GM18498 (cell line): Measurements from ENCODE around the gene NEDD1.
A peak's percentile ranks its signal among the peaks of the same experiment; 100 is the strongest.

Experiments
- ATAC-seq: cut with Tn5 transposase; IDR thresholded peaks from one replicate; pipeline ENCODE4 v1.9.1; 2021; ENCODE audit warnings: mild to moderate bottlenecking, moderate library complexity; ENCODE audit not compliant: unreplicated experiment

The NEDD1 gene, protein sequence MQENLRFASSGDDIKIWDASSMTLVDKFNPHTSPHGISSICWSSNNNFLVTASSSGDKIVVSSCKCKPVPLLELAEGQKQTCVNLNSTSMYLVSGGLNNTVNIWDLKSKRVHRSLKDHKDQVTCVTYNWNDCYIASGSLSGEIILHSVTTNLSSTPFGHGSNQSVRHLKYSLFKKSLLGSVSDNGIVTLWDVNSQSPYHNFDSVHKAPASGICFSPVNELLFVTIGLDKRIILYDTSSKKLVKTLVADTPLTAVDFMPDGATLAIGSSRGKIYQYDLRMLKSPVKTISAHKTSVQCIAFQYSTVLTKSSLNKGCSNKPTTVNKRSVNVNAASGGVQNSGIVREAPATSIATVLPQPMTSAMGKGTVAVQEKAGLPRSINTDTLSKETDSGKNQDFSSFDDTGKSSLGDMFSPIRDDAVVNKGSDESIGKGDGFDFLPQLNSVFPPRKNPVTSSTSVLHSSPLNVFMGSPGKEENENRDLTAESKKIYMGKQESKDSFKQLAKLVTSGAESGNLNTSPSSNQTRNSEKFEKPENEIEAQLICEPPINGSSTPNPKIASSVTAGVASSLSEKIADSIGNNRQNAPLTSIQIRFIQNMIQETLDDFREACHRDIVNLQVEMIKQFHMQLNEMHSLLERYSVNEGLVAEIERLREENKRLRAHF

GRCh38 chr12:96906849-96907670, at the start of gene NEDD1:
Gene NEDD1, plus strand, starts transcription at chr12:96907257. Its CDS starts 2,503 bp downstream, at chr12:96909760.
- ATAC-seq = peak; percentile 95

- ATAC-seq = no peak
Observed at GRCh38 chr12:96858162-96858561, 48.9 kb upstream of the NEDD1 start.

GRCh38 chr12:96861656-96862055, 45.4 kb upstream of the NEDD1 start:
- ATAC-seq = no peak

GRCh38 chr12:96862326-96862725, 44.7 kb upstream of the NEDD1 start:
- no peak for ATAC-seq

DNA sequence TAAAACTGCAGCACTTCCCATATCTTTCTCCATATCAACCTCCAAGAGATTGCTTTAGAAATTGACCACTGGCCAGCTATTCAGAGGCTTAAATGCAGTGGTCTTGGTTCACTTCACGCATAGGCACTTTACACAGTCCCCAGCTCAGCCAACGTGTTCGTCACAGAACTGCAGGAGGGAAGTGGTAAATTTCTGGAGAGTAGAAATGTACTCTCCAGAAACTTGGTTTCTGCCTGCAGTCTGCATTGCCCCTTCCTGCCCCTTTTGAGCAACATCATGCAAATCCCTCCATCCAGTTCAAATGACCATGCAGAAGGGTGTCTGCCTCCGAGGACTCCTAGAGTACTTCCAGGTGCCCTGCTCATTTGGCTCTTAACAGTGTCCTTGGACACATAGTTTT, 42.7 kb upstream of the NEDD1 start:
- no peak for ATAC-seq

- ATAC-seq = no peak
Observed at GRCh38 chr12:96866801-96867590, 40.1 kb upstream of the NEDD1 start.

DNA sequence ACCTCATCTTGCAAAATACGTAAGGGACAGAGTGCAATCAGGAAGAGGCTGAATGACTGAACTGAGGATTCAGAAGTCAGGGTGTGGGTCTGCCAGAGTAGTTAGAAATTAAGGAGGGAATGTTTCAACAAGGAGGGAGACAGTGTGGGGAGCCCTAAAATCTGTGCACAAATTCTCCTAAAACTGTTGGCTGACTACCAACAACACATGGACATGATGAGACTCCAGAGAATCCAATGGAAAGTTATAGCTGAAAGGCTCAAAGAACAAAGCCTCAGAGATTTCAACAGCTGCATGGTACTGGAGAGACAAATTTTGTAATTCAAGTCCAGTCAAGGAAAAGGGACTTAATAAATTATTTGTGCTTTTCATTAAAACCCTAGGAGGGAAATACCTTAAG, 36.1 kb upstream of the NEDD1 start:
- no peak for ATAC-seq

DNA sequence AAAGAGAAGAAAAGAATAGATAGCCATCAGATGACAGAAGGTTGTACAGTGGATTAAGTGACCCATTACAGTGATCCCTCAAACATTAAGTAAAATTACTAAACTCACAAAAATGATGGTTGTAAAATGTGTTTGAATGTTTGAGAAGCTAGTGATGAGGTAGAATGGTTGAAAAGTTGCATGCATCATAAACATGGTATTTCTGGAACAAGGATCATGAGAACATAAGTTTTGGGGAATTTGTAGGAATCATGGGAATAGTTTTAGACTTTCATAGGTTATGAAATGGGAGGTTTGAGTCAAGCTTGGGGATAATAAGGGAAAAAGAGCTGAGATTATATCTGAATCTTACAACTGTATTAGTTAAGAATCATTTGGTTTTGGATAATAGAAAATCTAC, 34.1 kb upstream of the NEDD1 start:
- ATAC-seq = no peak

- ATAC-seq = no peak
Observed at GRCh38 chr12:96874211-96874610, 32.8 kb upstream of the NEDD1 start.

- ATAC-seq = no peak
Observed at GRCh38 chr12:96876966-96877365, 30.1 kb upstream of the NEDD1 start.

DNA sequence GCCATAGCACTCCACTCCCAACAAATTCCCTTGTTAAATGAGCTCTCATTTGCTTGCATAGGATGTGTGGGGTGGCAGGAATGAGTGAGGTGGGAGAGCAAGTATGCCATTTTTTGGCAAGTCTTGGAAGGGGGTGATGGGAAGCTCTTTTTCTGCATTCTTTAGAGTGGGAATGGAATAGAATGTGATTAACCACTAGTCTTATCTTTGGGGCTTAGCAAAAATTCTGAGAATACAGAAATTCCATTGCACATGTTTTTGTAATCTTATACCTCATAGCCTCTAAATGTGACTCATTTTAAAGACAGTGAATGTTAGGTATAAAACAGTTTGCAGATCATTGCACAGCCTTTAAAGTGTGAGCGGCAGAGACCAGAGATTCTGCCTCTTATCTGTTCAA, 28.4 kb upstream of the NEDD1 start:
- ATAC-seq = no peak

DNA sequence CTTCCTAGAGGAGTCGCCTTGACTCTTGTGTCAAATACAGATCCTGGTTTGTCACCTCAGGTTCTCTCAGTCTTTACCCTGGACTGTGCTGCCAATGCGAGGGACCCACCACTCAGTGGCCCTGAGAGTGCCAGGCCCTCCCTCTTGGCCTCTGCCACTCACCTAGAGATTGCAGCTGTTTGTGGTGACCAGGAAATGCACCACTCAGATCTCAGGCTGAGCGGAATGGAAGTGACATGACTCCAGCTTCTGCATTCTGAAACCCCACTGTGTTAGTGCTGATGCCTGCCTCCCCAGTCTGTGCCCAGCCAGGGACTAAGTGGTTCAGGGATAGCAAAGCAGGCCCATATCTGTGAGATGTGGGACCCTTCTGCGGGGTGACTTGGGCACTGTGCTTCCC, 27.8 kb upstream of the NEDD1 start:
- no peak for ATAC-seq

GRCh38 chr12:96880220-96880619, 26.8 kb upstream of the NEDD1 start:
- ATAC-seq = no peak

GRCh38 chr12:96881608-96882007, 25.4 kb upstream of the NEDD1 start:
- ATAC-seq = no peak

DNA sequence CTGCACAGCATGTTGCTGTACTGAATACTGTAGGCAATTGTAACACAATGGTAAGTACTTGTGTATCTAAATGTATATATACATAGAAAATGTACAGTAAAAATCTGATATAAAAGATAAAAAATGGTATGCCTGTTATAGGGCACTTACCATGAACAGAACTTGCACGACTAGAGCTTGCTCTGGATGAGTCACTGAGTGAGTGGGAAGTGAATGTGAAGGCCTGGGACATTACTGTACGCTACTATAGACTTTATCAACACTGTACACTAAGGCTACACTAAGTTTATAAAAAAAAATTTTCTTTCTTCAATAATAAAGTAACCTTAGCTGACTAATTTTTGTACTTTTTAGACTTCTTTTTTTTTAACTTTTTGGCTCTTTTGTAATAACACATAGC, 24.2 kb upstream of the NEDD1 start:
- no peak for ATAC-seq

- ATAC-seq = no peak
Observed at GRCh38 chr12:96883571-96883970, 23.5 kb upstream of the NEDD1 start.

- no peak for ATAC-seq
Observed at GRCh38 chr12:96886998-96887677, 19.9 kb upstream of the NEDD1 start.

GRCh38 chr12:96889273-96889933, 17.7 kb upstream of the NEDD1 start:
- ATAC-seq = no peak

DNA sequence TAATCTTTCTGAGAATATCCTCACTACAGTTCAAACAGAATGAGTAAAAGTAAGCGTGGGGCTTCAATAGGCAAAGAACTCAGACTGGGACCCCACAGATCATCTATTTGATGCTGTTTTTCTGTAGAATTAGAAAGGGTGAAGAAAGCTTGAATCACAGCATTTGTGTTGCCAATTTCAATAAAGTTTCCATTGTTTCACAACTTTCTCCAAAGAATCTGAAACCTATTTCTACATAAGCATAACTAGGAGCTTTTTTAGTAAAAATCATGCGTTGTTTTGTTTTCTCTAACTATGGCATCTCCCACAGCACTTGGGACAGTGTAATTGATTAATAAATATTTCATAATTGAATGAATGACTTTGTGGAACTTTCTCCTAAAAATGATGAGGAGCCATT, 16.7 kb upstream of the NEDD1 start:
- ATAC-seq = no peak

GRCh38 chr12:96892104-96892503, 15.0 kb upstream of the NEDD1 start:
- ATAC-seq = no peak
